SK-N-SH (cell line): ENCODE results near the gene MACROD2. TPM values are rescaled to one million over a fixed set of nuclear protein-coding genes. Genes with fewer than 3 reads are reported as not detected.

Experiments used
- CTCF ChIA-PET: fragments of 300-600, 350-600 bp; formaldehyde crosslinking; extraction: SDS; loops from one replicate; lab custom pipeline; 2021; lab: Yijun Ruan, JAX
- POLR2A ChIA-PET: fragments of 350-600 bp; sonication (Branson Sonifier 250); formaldehyde crosslinking; extraction: SDS; loops from one replicate; lab custom pipeline; 2020; ENCODE audit warnings: antibody characterized with exemption, inconsistent platforms; lab: Yijun Ruan, JAX
- DNase-seq: peaks from one replicate; pipeline ENCODE4 v3.0.0; 2012
- H2AFZ ChIP-seq: fragments of 200-600 bp; sonication (generic); 2 replicates; pipeline ENCODE4 v1.8.1; 2016; ENCODE audit warnings: antibody characterized with exemption, mild to moderate bottlenecking, low read depth
- H3F3A ChIP-seq: fragments of 200-600 bp; sonication (generic); replicated peaks from 2 replicates; pipeline ENCODE3; 2016; ENCODE audit warnings: antibody characterized with exemption, mild to moderate bottlenecking; ENCODE audit not compliant: insufficient read depth
- H3K27ac ChIP-seq, 2 experiments: fragments of 200-500 bp in 1 of 2; fragments of 200-600 bp in 1 of 2; sonication (Bioruptor generic) in 1 of 2; sonication (generic), shearing (Covaris generic) in 1 of 2; 2 replicates each; pipeline versions ENCODE4 v1.5.1 to v1.6.1; 2014 to 2016; ENCODE audit warnings: low read depth in 2 of 2, inconsistent platforms in 1 of 2, low read length in 1 of 2, mild to moderate bottlenecking in 1 of 2, mixed read lengths in 1 of 2
- H3K27me3 ChIP-seq: fragments of 200-600 bp; sonication (generic), shearing (Covaris generic); 2 replicates; pipeline ENCODE4 v1.6.1; 2016; ENCODE audit warnings: mixed run types; ENCODE audit not compliant: insufficient read depth
- H3K36me3 ChIP-seq, 2 experiments: fragments of 200-500 bp in 1 of 2; fragments of 200-600 bp in 1 of 2; sonication (Bioruptor generic) in 1 of 2; sonication (generic) in 1 of 2; replicated peaks in 1 of 2; 2 replicates each; pipeline versions ENCODE3 to v1.5.1; 2014 to 2016; ENCODE audit warnings: low read length in 1 of 2, mild to moderate bottlenecking in 1 of 2; ENCODE audit not compliant: insufficient read depth in 2 of 2, control insufficient read depth in 1 of 2
- H3K4me1 ChIP-seq, 2 experiments: fragments of 200-500 bp in 1 of 2; fragments of 200-600 bp in 1 of 2; sonication (Bioruptor generic) in 1 of 2; sonication (generic), shearing (Covaris generic) in 1 of 2; 2 replicates each; pipeline versions ENCODE4 v1.5.1 to v1.6.1; 2014 to 2016; ENCODE audit warnings: low read depth in 1 of 2, low read length in 1 of 2, mixed run types in 1 of 2; ENCODE audit not compliant: insufficient read depth in 2 of 2, control insufficient read depth in 1 of 2
- H3K4me2 ChIP-seq: fragments of 200-600 bp; sonication (generic), shearing (Covaris generic); 2 replicates; pipeline ENCODE4 v1.6.1; 2017; ENCODE audit warnings: mixed run types
- H3K4me3 ChIP-seq, 2 experiments: fragments of 200-500 bp in 1 of 2; fragments of 200-600 bp in 1 of 2; sonication (Bioruptor generic) in 1 of 2; sonication (generic), shearing (Covaris generic) in 1 of 2; 2 replicates each; pipeline versions ENCODE4 v1.5.1 to v1.8.1; 2014 to 2016; ENCODE audit warnings: low read depth in 2 of 2, inconsistent platforms in 1 of 2, low read length in 1 of 2, mild to moderate bottlenecking in 1 of 2, mixed read lengths in 1 of 2, moderate library complexity in 1 of 2
- H3K79me2 ChIP-seq: fragments of 200-600 bp; sonication (generic); 2 replicates; pipeline ENCODE4 v1.8.1; 2017; ENCODE audit warnings: mild to moderate bottlenecking; ENCODE audit not compliant: insufficient read depth
- H3K9ac ChIP-seq: fragments of 200-600 bp; sonication (generic); 2 replicates; pipeline ENCODE4 v1.6.1; 2017; ENCODE audit warnings: mixed run types
- H3K9me2 ChIP-seq: fragments of 200-600 bp; sonication (generic); 2 replicates; pipeline ENCODE4 v1.6.1; 2017; ENCODE audit warnings: mixed run types
- H3K9me3 ChIP-seq: fragments of 200-600 bp; sonication (generic); 2 replicates; pipeline ENCODE4 v1.6.1; 2017; ENCODE audit warnings: mixed run types, mild to moderate bottlenecking, moderate library complexity
- H4K20me1 ChIP-seq: fragments of 200-600 bp; sonication (generic); 2 replicates; pipeline ENCODE4 v1.6.1; 2017; ENCODE audit warnings: mild to moderate bottlenecking, mixed run types; ENCODE audit not compliant: insufficient read depth
- CTCF ChIP-seq: fragments of 200-600 bp; sonication (generic); IDR thresholded peaks from 2 replicates; pipeline ENCODE4 v1.6.1; 2017; ENCODE audit warnings: antibody characterized with exemption, mild to moderate bottlenecking, moderate library complexity
- EP300 ChIP-seq, 2 experiments: IDR thresholded peaks; 2 replicates each; pipeline versions ENCODE4 v1.4.0 to v1.6.1; 2012; ENCODE audit warnings: borderline replicate concordance in 1 of 2, low read depth in 1 of 2, low read length in 1 of 2
- EZH2phosphoT487 ChIP-seq: fragments of 200-600 bp; sonication (generic); IDR thresholded peaks from 2 replicates; pipeline ENCODE4 v1.6.1; 2017; ENCODE audit warnings: low read depth, mixed run types, mild to moderate bottlenecking, antibody characterized with exemption, moderate library complexity, borderline replicate concordance
- FOSL2 ChIP-seq: IDR thresholded peaks from 2 replicates; pipeline ENCODE4 v1.4.0; 2012; ENCODE audit warnings: low read depth, mild to moderate bottlenecking, moderate library complexity, borderline replicate concordance
- GATA2 ChIP-seq: sonication (generic); formaldehyde crosslinking; IDR thresholded peaks from 2 replicates; pipeline ENCODE4 v1.5.0; 2020; ENCODE audit warnings: mild to moderate bottlenecking, missing genetic modification reagents
- IRF3 ChIP-seq: fragments of 150-350 bp; IDR thresholded peaks from 2 replicates; pipeline ENCODE4 v1.6.1; 2016; ENCODE audit warnings: mild to moderate bottlenecking, low read depth, low read length
- JUND ChIP-seq: IDR thresholded peaks from 2 replicates; pipeline ENCODE4 v1.4.0; 2012
- MAX ChIP-seq: IDR thresholded peaks from 2 replicates; pipeline ENCODE4 v1.4.0; 2012; ENCODE audit warnings: low read depth
- MEF2A ChIP-seq: IDR thresholded peaks from 2 replicates; pipeline ENCODE4 v1.4.0; 2012; ENCODE audit warnings: low read depth, borderline replicate concordance
- MXI1 ChIP-seq: IDR thresholded peaks from 2 replicates; pipeline ENCODE4 v1.6.1; 2012; ENCODE audit warnings: mild to moderate bottlenecking, low read depth, low read length, improper control_type of control experiment
- NFIC ChIP-seq: IDR thresholded peaks from 2 replicates; pipeline ENCODE4 v1.4.0; 2012; ENCODE audit warnings: borderline replicate concordance
- NRF1 ChIP-seq: IDR thresholded peaks from 2 replicates; pipeline ENCODE4 v1.6.1; 2012; ENCODE audit warnings: low read depth, mild to moderate bottlenecking, low read length
- PBX3 ChIP-seq: IDR thresholded peaks from 2 replicates; pipeline ENCODE4; 2012
- RFX5 ChIP-seq: IDR thresholded peaks from 2 replicates; pipeline ENCODE4 v1.6.1; 2012; ENCODE audit warnings: mild to moderate bottlenecking, improper control_type of control experiment, low read length
- RXRA ChIP-seq: IDR thresholded peaks from 2 replicates; pipeline ENCODE4 v1.4.0; 2012; ENCODE audit warnings: low read depth, mild to moderate bottlenecking, borderline replicate concordance
- SMC3 ChIP-seq: IDR thresholded peaks from 2 replicates; pipeline ENCODE4 v1.6.1; 2012; ENCODE audit warnings: low read depth, low read length, improper control_type of control experiment
- TEAD4 ChIP-seq: IDR thresholded peaks from 2 replicates; pipeline ENCODE4 v1.4.0; 2012; ENCODE audit warnings: mild to moderate bottlenecking, borderline replicate concordance; ENCODE audit not compliant: insufficient read depth
- USF1 ChIP-seq: IDR thresholded peaks from 2 replicates; pipeline ENCODE4 v1.4.0; 2012; ENCODE audit warnings: low read depth, borderline replicate concordance
- YY1 ChIP-seq: IDR thresholded peaks from 2 replicates; pipeline ENCODE4 v1.4.0; 2012; ENCODE audit warnings: low read depth, mild to moderate bottlenecking
- WGBS: methylation state at CpG from one replicate; pipeline ENCODE4 v1.1.6; 2017; ENCODE audit warnings: low lambda C conversion rate; 5-methylcytosine and 5-hydroxymethylcytosine counted together
- polyA plus RNA-seq, 3 experiments: library from polyadenylated mRNA; depleted of rRNA; stranded (reverse); fragments of >200 nt; gene quantifications; 2 replicates each; pipeline ENCODE4 v1.2.3, GENCODE V29; 2012

Gene MACROD2
- polyA plus RNA-seq, 1 of the 3 experiments (the other 2 are of a cell fraction), result 0.33 TPM

GRCh38 chr20:14331646-14332045, 336.3 kb downstream of the MACROD2 start:
- no peak for DNase-seq
- WGBS, result 96% methylated on average over 6 of the region's 6 CpGs
- Histone ChIP-seq H2AFZ (no peak overlapping the region), H3F3A (no peaks in the 10 kb centered on the region), H3K9me2 (no peaks in the 10 kb centered on the region), H3K4me1 (peaks cover 0 to 5% of the 10 kb centered on the region in 2 experiments; a peak in 2 of 4 replicates), H3K9me3 (no peaks in the 10 kb centered on the region), H3K36me3 (peaks cover 0 to 2% of the 10 kb centered on the region in 2 experiments), H3K79me2 (no peaks in the 10 kb centered on the region), H3K9ac (no peak overlapping the region), H3K4me2 (no peak overlapping the region), H3K27me3 (no peaks in the 10 kb centered on the region), H3K27ac (no peak overlapping the region), H4K20me1 (no peaks in the 10 kb centered on the region), H3K4me3 (no peak overlapping the region)
- CTCF ChIA-PET, result interaction anchor here (0.8 kb wide), 2 partner anchors 909 to 914 kb away, joined by 3 read pairs; no protein-coding TSS in a partner anchor
- TF ChIP-seq EZH2phosphoT487 (no peak), EP300 (IDR thresholded peaks at IDR 0.05; ENCODE audit: borderline replicate concordance in 1 of 2, low read depth in 1 of 2, low read length in 1 of 2) (no peak), USF1 (no peak), PBX3 (no peak), GATA2 (CRISPR knock-in tag) (no peak), YY1 (no peak), RFX5 (no peak), NRF1 (no peak), CTCF (no peak), FOSL2 (no peak), MXI1 (no peak), MEF2A (no peak), RXRA (no peak), NFIC (no peak), MAX (no peak), SMC3 (no peak), TEAD4 (no peak), IRF3 (no peak), JUND (no peak)
- POLR2A ChIA-PET, result no interaction called here
